Measurements from ENCODE around the gene TSN. TPM values are rescaled to one million over a fixed set of nuclear protein-coding genes. Genes with fewer than 3 reads are reported as not detected.
"Not testable (repeated sequence)": the region's sequence is repeated elsewhere in the genome, so short reads cannot be mapped to it uniquely, and the experiment has no call there.

Gene TSN
- total RNA-seq, 1 experiment from 2014 or later: 60.7 TPM

GRCh38 chr2:121707920-121708361 is 47.5 kb upstream of the TSN start:
- CTCF ChIA-PET: interaction anchor here (0.6 to 1.1 kb wide), 3 partner anchors 10 to 664 kb away, joined by 3 read pairs; no protein-coding TSS in a partner anchor
- POLR2A ChIA-PET: interaction anchor here (0.6 to 1.2 kb wide), 3 partner anchors 11 to 1150 kb away, joined by 3 to 4 read pairs (median 4); no protein-coding TSS in a partner anchor
- Mint-ChIP-seq H3K9me3 (ENCODE audit: unreplicated experiment) (no peaks in the 10 kb centered on the region), H3K4me1 (ENCODE audit: insufficient read depth, unreplicated experiment) (peaks cover 12% of the 10 kb centered on the region), H3K27me3 (ENCODE audit: insufficient read depth, unreplicated experiment) (no peaks in the 10 kb centered on the region), H3K27ac (ENCODE audit: low read depth, unreplicated experiment) (no peak overlapping the region), H3K36me3 (ENCODE audit: insufficient read depth, unreplicated experiment) (no peaks in the 10 kb centered on the region), H3K4me3 (ENCODE audit: unreplicated experiment) (no peak overlapping the region)
- TF ChIP-seq, protein P1, sequence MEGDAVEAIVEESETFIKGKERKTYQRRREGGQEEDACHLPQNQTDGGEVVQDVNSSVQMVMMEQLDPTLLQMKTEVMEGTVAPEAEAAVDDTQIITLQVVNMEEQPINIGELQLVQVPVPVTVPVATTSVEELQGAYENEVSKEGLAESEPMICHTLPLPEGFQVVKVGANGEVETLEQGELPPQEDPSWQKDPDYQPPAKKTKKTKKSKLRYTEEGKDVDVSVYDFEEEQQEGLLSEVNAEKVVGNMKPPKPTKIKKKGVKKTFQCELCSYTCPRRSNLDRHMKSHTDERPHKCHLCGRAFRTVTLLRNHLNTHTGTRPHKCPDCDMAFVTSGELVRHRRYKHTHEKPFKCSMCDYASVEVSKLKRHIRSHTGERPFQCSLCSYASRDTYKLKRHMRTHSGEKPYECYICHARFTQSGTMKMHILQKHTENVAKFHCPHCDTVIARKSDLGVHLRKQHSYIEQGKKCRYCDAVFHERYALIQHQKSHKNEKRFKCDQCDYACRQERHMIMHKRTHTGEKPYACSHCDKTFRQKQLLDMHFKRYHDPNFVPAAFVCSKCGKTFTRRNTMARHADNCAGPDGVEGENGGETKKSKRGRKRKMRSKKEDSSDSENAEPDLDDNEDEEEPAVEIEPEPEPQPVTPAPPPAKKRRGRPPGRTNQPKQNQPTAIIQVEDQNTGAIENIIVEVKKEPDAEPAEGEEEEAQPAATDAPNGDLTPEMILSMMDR (IDR thresholded peaks at IDR 0.05; ENCODE audit: unreplicated experiment): no peak
- intact Hi-C loops (cut with micrococcal nuclease): no loop called here
- no peak for DNase-seq (ENCODE audit: unreplicated experiment)
- no TSS peak for BruUV-seq (replicated peaks)

DNA sequence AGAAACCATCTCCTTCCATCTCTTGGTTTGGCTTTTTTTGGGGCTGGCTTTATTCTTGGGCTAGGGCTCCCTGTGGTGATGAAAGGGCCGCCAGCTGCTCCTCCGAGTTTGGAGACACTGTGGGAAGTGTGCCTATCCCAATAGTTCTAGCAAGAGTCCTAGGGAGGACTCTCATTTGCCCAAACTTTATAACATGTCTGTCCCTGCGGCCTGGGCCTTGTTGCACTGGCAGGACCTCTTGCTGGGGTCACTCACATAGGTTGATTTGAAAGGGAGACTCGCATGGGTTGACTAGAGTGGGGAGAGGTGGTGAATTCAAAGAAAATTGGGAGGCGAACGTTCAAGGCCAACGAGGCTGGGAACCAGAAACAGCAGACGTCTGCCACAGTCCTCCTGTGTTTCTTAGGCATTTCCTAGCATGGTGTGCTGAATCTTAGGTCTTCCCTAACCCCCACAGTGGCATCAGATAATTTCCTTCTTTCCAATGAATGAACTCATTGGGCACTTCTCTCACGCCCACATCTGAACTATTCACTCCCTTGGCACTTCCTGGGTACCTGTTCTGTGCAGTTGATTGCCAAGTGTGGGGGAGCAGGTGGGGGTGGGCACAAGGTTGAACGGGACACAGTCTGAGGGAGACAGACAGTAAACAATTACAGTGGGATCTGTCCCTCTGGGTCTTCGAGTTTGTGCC is 45.5 kb upstream of the TSN start:
- Mint-ChIP-seq H3K4me3 (ENCODE audit: unreplicated experiment) (no peak overlapping the region), H3K27ac (ENCODE audit: low read depth, unreplicated experiment) (no peak overlapping the region), H3K9me3 (ENCODE audit: unreplicated experiment) (no peaks in the 10 kb centered on the region), H3K4me1 (ENCODE audit: insufficient read depth, unreplicated experiment) (peaks cover 12% of the 10 kb centered on the region), H3K36me3 (ENCODE audit: insufficient read depth, unreplicated experiment) (no peaks in the 10 kb centered on the region), H3K27me3 (ENCODE audit: insufficient read depth, unreplicated experiment) (no peaks in the 10 kb centered on the region)
- DNase-seq (ENCODE audit: unreplicated experiment): no peak
- intact Hi-C loops (cut with micrococcal nuclease): loop anchor here (10.0 kb wide), 1 partner anchor 625 kb away; no protein-coding TSS in a partner anchor
- ChIA-PET POLR2A (no interaction called here), CTCF (interaction anchor here (0.6 kb wide), 1 partner anchor 192 kb away, joined by 3 read pairs; no protein-coding TSS in a partner anchor)
- BruUV-seq (replicated peaks): no TSS peak
- TF ChIP-seq, protein P1 (IDR thresholded peaks at IDR 0.05; ENCODE audit: unreplicated experiment): no peak

GRCh38 chr2:121710470-121711170 is 44.8 kb upstream of the TSN start:
- ChIA-PET CTCF (interaction anchor here (0.6 kb wide), 1 partner anchor 162 kb away, joined by 3 read pairs; no protein-coding TSS in a partner anchor), POLR2A (no interaction called here)
- no peak overlapping the region for H3K4me3 Mint-ChIP-seq (ENCODE audit: unreplicated experiment)
- intact Hi-C loops (cut with micrococcal nuclease): loop anchor here (10.0 kb wide), 1 partner anchor 626 kb away; no protein-coding TSS in a partner anchor
- no peaks in the 10 kb centered on the region for H3K27me3 Mint-ChIP-seq (ENCODE audit: insufficient read depth, unreplicated experiment)
- TF ChIP-seq, protein P1 (IDR thresholded peaks at IDR 0.05; ENCODE audit: unreplicated experiment): no peak
- H3K4me1 Mint-ChIP-seq (ENCODE audit: insufficient read depth, unreplicated experiment): peaks cover 12% of the 10 kb centered on the region
- no TSS peak for BruUV-seq (replicated peaks)
- H3K9me3 Mint-ChIP-seq (ENCODE audit: unreplicated experiment): no peaks in the 10 kb centered on the region
- no peak for DNase-seq (ENCODE audit: unreplicated experiment)
- no peaks in the 10 kb centered on the region for H3K36me3 Mint-ChIP-seq (ENCODE audit: insufficient read depth, unreplicated experiment)
- peak overlapping the region; percentile 71 for H3K27ac Mint-ChIP-seq (ENCODE audit: low read depth, unreplicated experiment)

DNA sequence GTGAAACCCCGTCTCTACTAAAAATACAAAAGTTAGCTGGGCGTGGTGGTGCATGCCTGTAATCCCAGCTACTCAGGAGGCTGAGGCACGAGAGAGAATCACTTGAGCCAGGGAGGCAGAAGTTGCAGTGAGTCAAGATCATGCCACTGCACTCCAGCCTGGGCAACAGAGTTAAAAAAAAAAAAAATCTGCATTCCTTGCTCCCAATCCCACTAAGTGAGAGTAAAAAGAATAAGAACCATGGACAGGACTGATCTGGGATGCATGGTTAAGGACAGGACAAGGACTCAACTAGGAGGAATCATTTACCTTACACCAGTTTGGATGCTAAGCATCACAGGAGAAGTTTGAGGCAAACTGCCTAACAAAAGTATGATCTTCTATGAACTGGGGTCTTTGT is 44.0 kb upstream of the TSN start:
- POLR2A ChIA-PET; H3K36me3 Mint-ChIP-seq (ENCODE audit: insufficient read depth, unreplicated experiment); H3K4me3 Mint-ChIP-seq (ENCODE audit: unreplicated experiment); DNase-seq (ENCODE audit: unreplicated experiment); H3K27me3 Mint-ChIP-seq (ENCODE audit: insufficient read depth, unreplicated experiment); H3K27ac Mint-ChIP-seq (ENCODE audit: low read depth, unreplicated experiment); H3K9me3 Mint-ChIP-seq (ENCODE audit: unreplicated experiment); BruUV-seq (replicated peaks): not testable (repeated sequence)
- CTCF ChIA-PET: interaction anchor here (0.6 kb wide), 1 partner anchor 163 kb away, joined by 3 read pairs; no protein-coding TSS in a partner anchor
- H3K4me1 Mint-ChIP-seq (ENCODE audit: insufficient read depth, unreplicated experiment): peaks cover 12% of the 10 kb centered on the region
- intact Hi-C loops (cut with micrococcal nuclease): loop anchor here (10.0 kb wide), 1 partner anchor 627 kb away; no protein-coding TSS in a partner anchor
